HL-60 (cell line): ENCODE results near the gene MEIS1.

ENCODE experiments used
- POLR2AphosphoS5 ChIP-seq: IDR thresholded peaks from 2 replicates; pipeline ENCODE4 v1.6.1; 2012; ENCODE audit warnings: low read depth
- TF ChIP-seq, protein P1 (sequence below): IDR thresholded peaks from one replicate; pipeline ENCODE4 v1.5.1; 2011; ENCODE audit warnings: low read length, control low read depth, inconsistent platforms; ENCODE audit not compliant: insufficient read depth

GRCh38 chr2:66576311-66576560, 141.3 kb downstream of the MEIS1 start:
- TF ChIP-seq, protein P1, sequence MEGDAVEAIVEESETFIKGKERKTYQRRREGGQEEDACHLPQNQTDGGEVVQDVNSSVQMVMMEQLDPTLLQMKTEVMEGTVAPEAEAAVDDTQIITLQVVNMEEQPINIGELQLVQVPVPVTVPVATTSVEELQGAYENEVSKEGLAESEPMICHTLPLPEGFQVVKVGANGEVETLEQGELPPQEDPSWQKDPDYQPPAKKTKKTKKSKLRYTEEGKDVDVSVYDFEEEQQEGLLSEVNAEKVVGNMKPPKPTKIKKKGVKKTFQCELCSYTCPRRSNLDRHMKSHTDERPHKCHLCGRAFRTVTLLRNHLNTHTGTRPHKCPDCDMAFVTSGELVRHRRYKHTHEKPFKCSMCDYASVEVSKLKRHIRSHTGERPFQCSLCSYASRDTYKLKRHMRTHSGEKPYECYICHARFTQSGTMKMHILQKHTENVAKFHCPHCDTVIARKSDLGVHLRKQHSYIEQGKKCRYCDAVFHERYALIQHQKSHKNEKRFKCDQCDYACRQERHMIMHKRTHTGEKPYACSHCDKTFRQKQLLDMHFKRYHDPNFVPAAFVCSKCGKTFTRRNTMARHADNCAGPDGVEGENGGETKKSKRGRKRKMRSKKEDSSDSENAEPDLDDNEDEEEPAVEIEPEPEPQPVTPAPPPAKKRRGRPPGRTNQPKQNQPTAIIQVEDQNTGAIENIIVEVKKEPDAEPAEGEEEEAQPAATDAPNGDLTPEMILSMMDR, result no peak
- no peak for TF ChIP-seq POLR2AphosphoS5
